Spleen (tissue), 7 donors: ENCODE data around the gene FSTL3.

Experiments used
- CTCF ChIP-seq, 11 experiments: fragments of 200-600 bp in 7 of 11; fragments of 450-650 bp in 4 of 11; sonication (generic) in 4 of 11; IDR thresholded peaks in 8 of 11; conservative IDR thresholded peaks in 3 of 11; 1 replicate in 7 of 11; 2 replicates in 4 of 11; pipeline versions ENCODE4 v1.4.0 to v1.8.0; 2016 to 2021; ENCODE audit warnings: antibody characterized with exemption in 11 of 11, inconsistent platforms in 4 of 11, mild to moderate bottlenecking in 1 of 11
- POLR2AphosphoS5 ChIP-seq, 3 donors: sonication (generic); formaldehyde crosslinking; IDR thresholded peaks; one replicate each; pipeline ENCODE4 v1.5.1; 2017; ENCODE audit warnings: antibody characterized with exemption in 3 of 3
- donor health status: DM: no; HTN: no; CAD: no; lungs with moderate emphysema.
- donor health status: DM: no; HTN: no; CAD: no.
- donor health status: DM: no; HTN: no; CAD: no.

GRCh38 chr19:677601-678436, 1.6 kb downstream of the FSTL3 start:
- no peak for TF ChIP-seq CTCF (IDR thresholded peaks at IDR 0.05 in 8 of 11, conservative IDR thresholded peaks at IDR 0.05 in 3 of 11)
- no peak for TF ChIP-seq POLR2AphosphoS5 (IDR thresholded peaks at IDR 0.05)
